ENCODE data around the gene CRABP2. TPM values are rescaled to one million over a fixed set of nuclear protein-coding genes. Genes with fewer than 3 reads are reported as not detected.
A peak's percentile ranks its signal among the peaks of the same experiment; 100 is the strongest.

The CRABP2 gene
- total RNA-seq, 1 donor from 2014 or later: 0.34 TPM

GRCh38 chr1:156689953-156690674, 15.3 kb downstream of the CRABP2 start:
- no peak for DNase-seq

- DNase-seq: peak; percentile 87
Measured at GRCh38 chr1:156689035-156689952, 16.1 kb downstream of the CRABP2 start.

- no peak for DNase-seq
Measured at GRCh38 chr1:156684227-156684782, 21.1 kb downstream of the CRABP2 start.

- no peak for DNase-seq
Measured at GRCh38 chr1:156682166-156682890, 23.1 kb downstream of the CRABP2 start.

GRCh38 chr1:156681196-156681960, 24.0 kb downstream of the CRABP2 start:
- DNase-seq: no peak

- no peak for DNase-seq
Measured at GRCh38 chr1:156680056-156680455, 25.3 kb downstream of the CRABP2 start.

GRCh38 chr1:156677616-156678596, 27.5 kb downstream of the CRABP2 start:
- peak; percentile 88 for DNase-seq

- peak; percentile 73 for DNase-seq
Measured at GRCh38 chr1:156676820-156677615, 28.4 kb downstream of the CRABP2 start, which contains the start of gene NES. Gene NES, minus strand, starts transcription at chr1:156677407. Its CDS starts 143 bp downstream, at chr1:156677264.

- DNase-seq: peak; percentile 44
Measured at GRCh38 chr1:156676114-156676819, 29.1 kb downstream of the CRABP2 start.

- no peak for DNase-seq
Measured at GRCh38 chr1:156675210-156676113, 29.9 kb downstream of the CRABP2 start.

- peak; percentile 49 for DNase-seq
Measured at GRCh38 chr1:156673387-156674121, 31.8 kb downstream of the CRABP2 start.

GRCh38 chr1:156671804-156672203, 33.6 kb downstream of the CRABP2 start:
- DNase-seq: no peak

- DNase-seq: no peak
Measured at GRCh38 chr1:156670791-156671190, 34.6 kb downstream of the CRABP2 start.

GRCh38 chr1:156670359-156670758, 35.0 kb downstream of the CRABP2 start:
- no peak for DNase-seq

- no peak for DNase-seq
Measured at GRCh38 chr1:156669794-156670193, 35.6 kb downstream of the CRABP2 start.

GRCh38 chr1:156668801-156669637, 36.4 kb downstream of the CRABP2 start:
- no peak for DNase-seq
